ENCODE results near the gene GLA. TPM values are rescaled to one million over a fixed set of nuclear protein-coding genes. Genes with fewer than 3 reads are reported as not detected.

GLA gene
- total and polyA plus RNA-seq, 8 donors = 6.4 to 25.6 (median 17.6) TPM; not detected in 1

DNA sequence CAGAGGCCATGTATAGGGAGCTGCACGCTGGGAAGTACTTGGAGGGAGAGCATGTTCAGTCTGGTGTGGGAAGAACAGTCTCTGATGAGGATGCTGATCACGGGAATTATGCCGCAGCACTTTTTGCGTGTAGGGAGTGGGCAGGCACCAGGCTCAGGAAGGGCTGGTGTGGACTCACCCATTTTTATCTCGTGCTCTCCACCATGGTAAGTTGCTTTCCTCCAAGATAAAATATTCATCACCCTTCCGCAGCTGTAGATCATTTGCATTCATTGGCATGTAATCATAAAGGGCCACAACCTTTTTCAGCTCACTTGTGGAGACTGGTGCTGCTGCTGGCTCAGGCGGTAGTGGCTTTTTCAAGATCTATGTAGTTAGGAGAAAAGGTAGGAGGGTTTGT lies 47.3 kb downstream of the GLA start:
- intact Hi-C loops (cut with DNase I; ENCODE audit: low total_unique reads) = no loop called here
- no peak for DNase-seq
- Histone ChIP-seq H3K4me3 (no peak overlapping the region), H3K9me3 (no peaks in the 10 kb centered on the region), H3K27ac (no peak overlapping the region), H3K27me3 (peaks cover 0 to 17% (median 0%) of the 10 kb centered on the region in 3 donors), H3K36me3 (no peaks in the 10 kb centered on the region), H3K4me1 (no peaks in the 10 kb centered on the region)
- TF ChIP-seq EP300 (IDR thresholded peaks at IDR 0.05) = no peak
- no peak for TF ChIP-seq POLR2AphosphoS5 (IDR thresholded peaks at IDR 0.05)
- no peak for TF ChIP-seq POLR2A (IDR thresholded peaks at IDR 0.05)
- TF ChIP-seq, protein P1, sequence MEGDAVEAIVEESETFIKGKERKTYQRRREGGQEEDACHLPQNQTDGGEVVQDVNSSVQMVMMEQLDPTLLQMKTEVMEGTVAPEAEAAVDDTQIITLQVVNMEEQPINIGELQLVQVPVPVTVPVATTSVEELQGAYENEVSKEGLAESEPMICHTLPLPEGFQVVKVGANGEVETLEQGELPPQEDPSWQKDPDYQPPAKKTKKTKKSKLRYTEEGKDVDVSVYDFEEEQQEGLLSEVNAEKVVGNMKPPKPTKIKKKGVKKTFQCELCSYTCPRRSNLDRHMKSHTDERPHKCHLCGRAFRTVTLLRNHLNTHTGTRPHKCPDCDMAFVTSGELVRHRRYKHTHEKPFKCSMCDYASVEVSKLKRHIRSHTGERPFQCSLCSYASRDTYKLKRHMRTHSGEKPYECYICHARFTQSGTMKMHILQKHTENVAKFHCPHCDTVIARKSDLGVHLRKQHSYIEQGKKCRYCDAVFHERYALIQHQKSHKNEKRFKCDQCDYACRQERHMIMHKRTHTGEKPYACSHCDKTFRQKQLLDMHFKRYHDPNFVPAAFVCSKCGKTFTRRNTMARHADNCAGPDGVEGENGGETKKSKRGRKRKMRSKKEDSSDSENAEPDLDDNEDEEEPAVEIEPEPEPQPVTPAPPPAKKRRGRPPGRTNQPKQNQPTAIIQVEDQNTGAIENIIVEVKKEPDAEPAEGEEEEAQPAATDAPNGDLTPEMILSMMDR (IDR thresholded peaks at IDR 0.05) = no peak
- WGBS, 5 donors = 47 to 77% (median 68%) methylated on average over 6 to 7 of the region's 7 CpGs

GRCh38 chrX:101359966-101360365 lies 47.8 kb downstream of the GLA start:
- WGBS, 5 donors = 55 to 80% (median 63%) methylated on average over 1 of the region's 1 CpG
- TF ChIP-seq, protein P1 (IDR thresholded peaks at IDR 0.05) = no peak
- no peak for TF ChIP-seq EP300 (IDR thresholded peaks at IDR 0.05)
- no peak for TF ChIP-seq POLR2A (IDR thresholded peaks at IDR 0.05)
- no peak for TF ChIP-seq POLR2AphosphoS5 (IDR thresholded peaks at IDR 0.05)
- Histone ChIP-seq H3K9me3 (no peaks in the 10 kb centered on the region), H3K27ac (no peak overlapping the region), H3K27me3 (peaks cover 0 to 17% (median 0%) of the 10 kb centered on the region in 3 donors), H3K4me3 (no peak overlapping the region), H3K4me1 (no peaks in the 10 kb centered on the region), H3K36me3 (no peaks in the 10 kb centered on the region)
- intact Hi-C loops (cut with DNase I; ENCODE audit: low total_unique reads) = no loop called here
- DNase-seq = no peak

DNA sequence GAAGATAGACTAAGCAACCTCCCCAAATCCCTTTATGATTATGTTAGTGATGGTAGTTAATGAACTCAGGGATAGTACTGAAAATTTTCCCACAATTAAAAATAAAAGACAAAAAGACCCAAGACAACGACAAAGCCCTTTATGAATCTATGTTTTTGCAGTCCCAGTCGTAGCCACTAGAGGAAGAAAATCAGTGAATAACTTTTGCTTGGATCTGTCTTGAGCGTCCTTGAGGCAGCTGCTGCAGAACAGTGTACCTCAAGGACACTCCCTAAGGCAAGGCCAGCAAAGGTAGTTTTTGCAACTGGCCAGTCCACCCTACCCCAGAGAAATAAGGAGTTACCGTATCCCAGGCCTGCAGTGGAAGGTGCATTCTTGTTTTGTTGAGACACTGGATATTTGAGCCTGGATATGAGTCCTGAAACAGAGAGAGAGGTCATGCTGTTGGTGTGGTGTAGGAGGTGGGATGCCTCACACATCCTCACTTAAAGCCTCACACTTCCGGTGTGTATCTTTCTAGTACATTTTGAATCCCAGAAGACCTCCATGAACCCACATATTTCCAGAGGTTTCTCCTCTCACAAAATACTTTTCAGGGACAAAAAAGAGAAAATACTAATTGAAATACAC lies 50.4 kb downstream of the GLA start:
- TF ChIP-seq EP300 (IDR thresholded peaks at IDR 0.05) (no peak), POLR2A (IDR thresholded peaks at IDR 0.05) (no peak)
- TF ChIP-seq, protein P1 (IDR thresholded peaks at IDR 0.05) = no peak
- Histone ChIP-seq H3K9me3 (no peaks in the 10 kb centered on the region), H3K27me3 (peaks cover 0 to 13% (median 0%) of the 10 kb centered on the region in 3 donors), H3K4me3 (no peak overlapping the region), H3K36me3 (no peaks in the 10 kb centered on the region), H3K27ac (no peak overlapping the region), H3K4me1 (no peaks in the 10 kb centered on the region)
- DNase-seq = peak in 1 of 2 donors; percentile 9
- WGBS, 5 donors = 41 to 62% (median 44%) methylated on average over 3 to 5 of the region's 5 CpGs
- intact Hi-C loops (cut with DNase I; ENCODE audit: low total_unique reads) = no loop called here

- TF ChIP-seq, protein P1 (IDR thresholded peaks at IDR 0.05) = no peak
- TF ChIP-seq EP300 (IDR thresholded peaks at IDR 0.05) (no peak), POLR2AphosphoS5 (IDR thresholded peaks at IDR 0.05) (no peak), POLR2A (IDR thresholded peaks at IDR 0.05) (no peak)
- H3K27ac ChIP-seq = peak overlapping the region in 3 of 5 donors; percentile 86 to 90 (median 86)
- H3K36me3 ChIP-seq = peaks cover 0 to 11% (median 1%) of the 10 kb centered on the region in 4 donors
- intact Hi-C loops (cut with DNase I; ENCODE audit: low total_unique reads) = no loop called here
- WGBS, 5 donors = 25 to 52% (median 29%) methylated on average over 4 of the region's 4 CpGs
- no peak for DNase-seq
- H3K27me3 ChIP-seq = no peaks in the 10 kb centered on the region
- H3K4me1 ChIP-seq = peaks cover 0 to 18% (median 6%) of the 10 kb centered on the region in 4 donors
- peak overlapping the region; percentile 54 to 77 (median 70) for H3K4me3 ChIP-seq
- H3K9me3 ChIP-seq = no peaks in the 10 kb centered on the region
These were observed 58.5 kb downstream of the GLA start for GRCh38 chrX:101349193-101349562.

All from stomach (tissue), 9 donors.